Activated naive CD4-positive, alpha-beta T cell treated with anti-CD3 and anti-CD28 coated beads for 36 hours (primary cell): Measurements from ENCODE around the gene NINJ1. TPM values are rescaled to one million over a fixed set of nuclear protein-coding genes. Genes with fewer than 3 reads are reported as not detected.

Source experiments
- CTCF ChIA-PET: fragments of 350-600 bp; sonication (Branson Sonifier 250); formaldehyde crosslinking; loops from one replicate; lab custom pipeline; 2021; ENCODE audit warnings: antibody characterized with exemption; lab: Charles Lee
- DNase-seq: peaks from one replicate; pipeline ENCODE4 v3.0.0-alpha.2; 2020
- H3K27ac Mint-ChIP-seq: one replicate; pipeline ENCODE4 v1.8.0; 2021; ENCODE audit warnings: mild to moderate bottlenecking, mixed read lengths
- H3K27me3 Mint-ChIP-seq: one replicate; pipeline ENCODE4 v1.8.0; 2021; ENCODE audit warnings: low read depth, mixed read lengths
- H3K36me3 Mint-ChIP-seq: one replicate; pipeline ENCODE4 v1.8.0; 2021; ENCODE audit warnings: low read depth, mixed read lengths
- H3K4me1 Mint-ChIP-seq: one replicate; pipeline ENCODE4 v1.8.0; 2021; ENCODE audit warnings: low read depth, mixed read lengths
- H3K4me3 Mint-ChIP-seq: one replicate; pipeline ENCODE4 v1.8.0; 2021; ENCODE audit warnings: mild to moderate bottlenecking, moderate library complexity, mixed read lengths
- H3K9me3 Mint-ChIP-seq: one replicate; pipeline ENCODE4 v1.8.0; 2021; ENCODE audit warnings: mixed read lengths
- intact Hi-C: fragments of 100-400 bp; cut with micrococcal nuclease; formaldehyde crosslinking; loops from one replicate; pipeline ENCODE4 v1.15.1; 2023
- total RNA-seq, 2 experiments: library from RNA; stranded (reverse); gene quantifications; one replicate each; pipeline ENCODE4 v1.2.3, GENCODE V29; 2021

Gene NINJ1, protein sequence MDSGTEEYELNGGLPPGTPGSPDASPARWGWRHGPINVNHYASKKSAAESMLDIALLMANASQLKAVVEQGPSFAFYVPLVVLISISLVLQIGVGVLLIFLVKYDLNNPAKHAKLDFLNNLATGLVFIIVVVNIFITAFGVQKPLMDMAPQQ
- 10 to 100 TPM; 93.9 to 96.9 TPM for total RNA-seq

DNA sequence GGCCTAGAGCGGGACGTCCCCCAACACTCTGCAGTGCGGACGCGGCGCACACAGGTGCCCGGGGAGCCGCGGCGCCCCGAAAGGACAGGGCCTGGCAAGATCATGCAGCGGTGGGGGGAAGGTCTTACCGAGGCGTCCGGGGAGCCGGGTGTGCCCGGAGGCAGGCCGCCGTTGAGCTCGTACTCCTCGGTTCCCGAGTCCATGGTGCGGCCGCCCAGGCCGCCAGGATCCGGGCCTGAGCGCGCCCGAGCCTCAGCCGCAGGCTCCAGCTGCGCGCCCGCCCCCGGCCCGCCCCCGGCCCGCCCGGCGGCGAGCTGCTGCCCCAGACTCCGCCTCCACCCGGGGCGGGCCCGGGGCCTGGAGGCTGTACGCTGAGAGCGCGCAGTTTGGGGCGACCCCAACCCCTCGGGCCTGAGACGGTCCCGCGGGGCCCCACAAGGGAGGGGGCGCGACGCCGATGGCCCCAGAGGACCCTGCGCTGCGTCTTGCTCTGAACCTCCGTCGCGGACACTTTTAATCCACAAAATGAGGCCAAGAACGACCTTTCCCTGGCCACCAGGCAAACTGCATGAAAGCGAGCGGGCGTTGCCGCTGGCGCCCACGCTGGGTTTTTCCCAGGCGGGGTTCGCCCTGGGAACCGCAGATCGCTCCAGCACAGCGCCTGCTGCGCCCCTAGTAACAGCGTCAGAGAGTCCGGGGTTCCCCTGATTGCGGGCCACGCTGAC, at the start of gene NINJ1:
Gene NINJ1 (minus strand): TSS at position 237 of the 725 bp plus-strand sequence. CDS start 34 bp downstream, at position 203.
- peak within 1 kb of the TSS; percentile 94 for H3K4me3 Mint-ChIP-seq
- intact Hi-C loops: loop anchor here (1.0 to 5.0 kb wide), 5 partner anchors 12 to 1033 kb away; no protein-coding TSS in a partner anchor
- H3K4me1 Mint-ChIP-seq: peaks cover 67% of the 10 kb centered on the region
- H3K9me3 Mint-ChIP-seq: no peaks in the 10 kb centered on the region
- H3K27me3 Mint-ChIP-seq: no peaks in the 10 kb centered on the region
- CTCF ChIA-PET: interaction anchor here (0.6 to 2.3 kb wide), 6 partner anchors 11 to 131 kb away, joined by 3 to 7 read pairs (median 3); no protein-coding TSS in a partner anchor
- peaks cover 18% of the 10 kb centered on the region for H3K36me3 Mint-ChIP-seq
- peak within 1 kb of the TSS; percentile 91 for H3K27ac Mint-ChIP-seq
- DNase-seq: peak; percentile 96

DNA sequence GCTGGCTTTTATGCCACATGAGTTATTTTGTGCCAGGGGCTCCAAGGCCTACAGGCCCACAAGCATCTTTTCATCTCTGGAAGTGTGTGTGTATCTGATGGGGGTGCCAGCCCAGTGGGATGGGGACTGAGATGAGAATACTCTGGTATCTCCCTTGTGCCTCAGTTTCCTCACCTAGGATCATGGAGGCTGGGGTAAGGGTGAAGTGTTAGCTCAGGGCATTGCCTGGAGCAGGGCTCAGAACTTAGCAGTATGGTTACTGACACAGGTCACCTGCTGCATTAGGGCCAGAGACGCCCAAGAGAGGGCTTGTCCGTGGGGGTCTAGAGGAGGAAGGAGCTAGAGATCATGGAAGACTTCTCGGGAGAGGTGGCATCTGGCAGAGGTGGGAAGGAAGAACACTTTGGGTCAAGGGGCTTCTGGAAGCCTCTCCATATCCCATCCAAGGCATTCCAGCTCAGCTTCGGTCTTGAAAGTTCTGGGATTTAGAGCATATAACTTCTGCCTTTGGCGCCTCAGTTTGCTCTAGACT, 49.1 kb upstream of the NINJ1 start:
- intact Hi-C loops: no loop called here
- Mint-ChIP-seq H3K27ac (no peak overlapping the region), H3K27me3 (peaks cover 18% of the 10 kb centered on the region), H3K4me3 (peak overlapping the region; percentile 66), H3K9me3 (no peaks in the 10 kb centered on the region), H3K36me3 (no peaks in the 10 kb centered on the region), H3K4me1 (peaks cover 9% of the 10 kb centered on the region)
- CTCF ChIA-PET: interaction anchor here (0.9 kb wide), 1 partner anchor 72 kb away, joined by 3 read pairs; no protein-coding TSS in a partner anchor
- DNase-seq: no peak

DNA sequence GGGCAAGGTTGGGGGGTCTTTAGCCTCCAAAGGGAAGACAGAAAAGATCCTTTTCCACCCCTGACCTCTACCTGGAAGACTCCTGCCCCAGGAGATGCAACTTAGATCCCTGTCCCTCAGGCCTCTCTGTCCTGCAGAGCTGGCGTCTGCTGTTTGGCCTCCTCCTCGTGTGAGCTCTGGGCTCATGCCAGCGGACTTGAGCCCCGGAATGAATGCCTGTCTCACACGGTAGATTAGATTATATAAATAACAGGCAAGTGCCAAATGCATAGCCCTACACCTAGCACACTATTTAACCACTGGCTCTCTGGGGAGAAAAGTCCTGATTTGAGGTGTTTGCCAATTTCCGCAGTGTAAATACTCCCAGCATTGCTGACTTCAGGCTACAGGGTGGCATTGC, 48.5 kb upstream of the NINJ1 start:
- CTCF ChIA-PET: interaction anchor here (0.9 kb wide), 1 partner anchor 71 kb away, joined by 3 read pairs; no protein-coding TSS in a partner anchor

DNA sequence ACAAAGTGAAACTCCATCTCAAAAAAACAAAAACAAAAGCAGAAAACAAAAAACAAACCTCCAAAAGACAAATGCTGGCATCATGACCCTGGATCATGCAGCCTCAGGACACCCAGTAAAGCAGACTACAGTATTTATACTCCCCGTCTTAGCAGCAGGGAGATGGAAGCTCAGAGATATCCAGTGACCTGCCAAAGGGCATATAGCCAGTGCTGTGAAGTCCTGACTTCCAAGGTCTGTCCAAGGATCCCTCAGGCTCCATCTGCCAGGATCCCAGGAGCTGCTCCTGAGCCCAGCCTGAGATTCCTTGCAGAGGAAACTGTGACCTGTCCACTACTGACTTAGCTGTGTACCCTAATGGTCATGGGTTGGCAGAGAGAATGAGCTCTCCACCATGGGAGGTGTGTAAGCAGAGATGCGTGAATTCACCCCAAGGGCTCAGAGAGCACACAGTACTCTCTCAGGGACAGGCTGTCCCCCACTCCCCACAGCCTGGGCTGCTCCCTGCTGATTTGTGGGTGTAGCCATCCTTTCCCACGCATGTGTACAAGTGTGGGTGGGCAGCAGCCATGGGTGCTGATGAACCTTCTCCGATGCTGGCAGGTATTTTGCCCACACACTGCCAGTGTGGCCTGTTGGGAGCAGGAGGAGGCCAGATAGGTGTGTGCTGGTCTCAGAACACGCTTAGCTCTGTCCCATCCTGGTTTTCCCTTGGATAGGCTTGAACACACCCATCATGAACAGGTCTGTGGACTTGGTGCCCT, 47.8 kb upstream of the NINJ1 start:
- Mint-ChIP-seq H3K9me3 (no peaks in the 10 kb centered on the region), H3K4me1 (peaks cover 9% of the 10 kb centered on the region), H3K4me3 (no peak overlapping the region), H3K36me3 (no peaks in the 10 kb centered on the region), H3K27me3 (peaks cover 18% of the 10 kb centered on the region), H3K27ac (no peak overlapping the region)
- intact Hi-C loops: no loop called here
- CTCF ChIA-PET: no interaction called here
- DNase-seq: no peak

More for the DNA sequence above, 48.5 kb upstream of the NINJ1 start:
- Mint-ChIP-seq H3K27ac (no peak overlapping the region), H3K27me3 (peaks cover 18% of the 10 kb centered on the region), H3K4me1 (peaks cover 9% of the 10 kb centered on the region), H3K36me3 (no peaks in the 10 kb centered on the region), H3K4me3 (peak overlapping the region; percentile 66), H3K9me3 (no peaks in the 10 kb centered on the region)
- intact Hi-C loops: no loop called here
- no peak for DNase-seq

DNA sequence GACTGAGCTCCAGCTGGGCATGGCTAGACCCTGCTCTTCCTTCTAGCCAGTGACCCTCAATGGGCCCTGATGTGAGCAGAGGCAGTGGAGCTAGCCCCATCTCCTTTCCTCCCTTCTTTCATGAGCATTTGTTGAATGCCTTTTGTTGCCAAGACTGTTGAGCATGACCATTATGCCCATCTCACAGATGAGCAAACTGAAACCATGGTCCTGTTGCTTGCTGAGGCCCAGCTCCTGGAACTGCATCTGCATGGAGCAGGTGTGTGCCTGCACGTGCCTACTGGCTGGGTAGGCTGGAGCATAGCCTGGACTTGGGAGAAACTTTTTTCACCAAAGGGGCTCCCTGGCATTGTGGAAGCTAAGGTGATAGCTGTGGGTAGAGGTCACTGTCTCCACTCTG, 46.9 kb upstream of the NINJ1 start:
- Mint-ChIP-seq H3K9me3 (no peaks in the 10 kb centered on the region), H3K4me3 (no peak overlapping the region), H3K36me3 (no peaks in the 10 kb centered on the region), H3K27me3 (peaks cover 17% of the 10 kb centered on the region), H3K4me1 (peaks cover 9% of the 10 kb centered on the region), H3K27ac (no peak overlapping the region)
- DNase-seq: no peak
- intact Hi-C loops: no loop called here
- CTCF ChIA-PET: no interaction called here

DNA sequence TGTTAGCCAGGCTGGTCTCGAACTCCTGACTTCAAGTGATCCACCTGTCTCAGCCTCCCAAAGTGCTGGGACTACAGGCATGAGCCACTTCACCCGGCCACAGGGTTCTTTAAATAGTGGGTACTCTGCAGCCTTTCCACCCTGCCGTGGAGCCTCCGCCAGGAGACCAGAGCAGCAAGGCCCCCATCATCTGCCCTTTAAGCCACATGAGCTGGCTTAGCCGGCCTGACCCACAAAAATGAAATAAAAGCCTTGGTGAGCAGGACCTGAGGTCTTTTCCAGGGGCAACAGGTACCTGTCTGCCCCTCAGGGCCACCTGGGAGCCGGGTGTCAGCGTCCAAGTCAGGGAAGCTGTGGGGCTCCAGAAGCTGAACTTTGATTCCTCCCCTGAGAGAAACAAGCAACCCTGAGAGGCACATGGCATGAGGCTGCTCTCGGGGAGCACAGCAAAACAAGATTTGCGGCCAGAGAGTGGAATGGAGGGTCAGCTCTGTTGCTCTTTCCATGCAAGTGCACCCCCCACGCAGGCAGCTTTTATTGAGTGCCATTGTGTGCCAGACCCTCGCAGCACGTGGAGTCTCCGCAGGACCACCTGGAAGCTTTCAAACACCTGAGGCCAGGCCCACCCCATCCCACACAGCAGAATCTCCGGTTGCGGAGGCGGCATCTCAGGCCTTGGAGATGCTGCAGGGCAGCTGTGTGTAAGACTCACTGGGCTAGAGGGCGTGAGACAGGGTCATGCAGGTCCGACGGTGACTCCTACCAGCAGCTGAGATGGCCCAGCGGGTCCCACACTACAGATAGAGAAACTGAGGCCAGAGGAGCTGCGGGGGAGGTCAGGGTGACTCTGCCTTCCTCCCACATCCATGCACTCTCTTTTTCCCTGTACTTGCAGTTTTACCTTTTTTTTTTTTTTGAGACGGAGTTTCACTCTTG, 45.1 kb upstream of the NINJ1 start:
- intact Hi-C loops: no loop called here
- CTCF ChIA-PET: no interaction called here
- Mint-ChIP-seq H3K27me3 (peaks cover 13% of the 10 kb centered on the region), H3K9me3 (no peaks in the 10 kb centered on the region), H3K27ac (no peak overlapping the region), H3K36me3 (no peaks in the 10 kb centered on the region), H3K4me1 (peaks cover 9% of the 10 kb centered on the region), H3K4me3 (no peak overlapping the region)
- DNase-seq: no peak

DNA sequence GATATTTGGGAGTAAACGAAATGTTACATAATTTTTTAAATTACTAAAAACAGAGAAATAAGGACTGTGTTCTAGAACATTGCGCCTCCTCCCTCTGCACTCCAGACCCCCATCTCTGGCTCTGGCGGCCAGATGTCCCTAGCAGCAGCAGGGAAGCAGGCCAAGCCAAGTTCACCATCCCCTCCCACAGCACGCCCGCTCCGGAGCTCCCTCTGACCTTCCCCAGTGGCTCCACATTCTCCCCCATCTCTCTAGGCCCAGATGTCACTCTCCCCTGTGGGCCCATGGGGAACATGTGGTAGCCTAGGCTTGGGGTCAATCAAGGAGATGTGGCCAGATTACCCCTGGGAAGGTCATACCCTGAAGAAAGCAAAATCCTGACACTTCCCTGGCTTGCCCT, 43.6 kb upstream of the NINJ1 start:
- Mint-ChIP-seq H3K4me3 (no peak overlapping the region), H3K27ac (no peak overlapping the region), H3K27me3 (peaks cover 7% of the 10 kb centered on the region), H3K9me3 (no peaks in the 10 kb centered on the region), H3K4me1 (no peaks in the 10 kb centered on the region), H3K36me3 (no peaks in the 10 kb centered on the region)
- intact Hi-C loops: no loop called here
- CTCF ChIA-PET: no interaction called here
- DNase-seq: no peak

DNA sequence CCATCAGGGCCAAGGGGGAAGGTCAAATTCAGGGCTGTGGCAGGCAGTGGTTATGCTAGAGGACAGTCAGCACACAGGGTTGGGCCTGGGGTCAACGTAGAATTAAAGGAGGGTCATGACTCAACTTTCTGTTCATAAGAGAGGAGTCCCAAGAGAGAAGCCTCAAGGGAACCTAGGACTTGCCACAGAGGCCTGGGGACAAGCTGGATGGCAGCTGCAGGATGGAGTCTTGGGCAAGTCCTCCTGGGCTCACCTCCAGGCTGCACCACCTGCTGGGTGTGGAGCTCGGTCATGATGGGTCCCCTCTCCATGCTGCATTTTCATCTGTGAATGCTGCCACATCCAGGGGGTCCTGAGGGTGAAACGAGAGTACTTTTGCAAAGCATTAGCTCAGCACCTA, 40.9 kb upstream of the NINJ1 start:
- CTCF ChIA-PET: interaction anchor here (0.7 kb wide), 1 partner anchor 139 kb away, joined by 3 read pairs; no protein-coding TSS in a partner anchor
- H3K27me3 Mint-ChIP-seq: peaks cover under 1% of the 10 kb centered on the region
- no peaks in the 10 kb centered on the region for H3K4me1 Mint-ChIP-seq
- DNase-seq: no peak
- H3K4me3 Mint-ChIP-seq: no peak overlapping the region
- no peak overlapping the region for H3K27ac Mint-ChIP-seq
- intact Hi-C loops: no loop called here
- H3K9me3 Mint-ChIP-seq: no peaks in the 10 kb centered on the region
- no peaks in the 10 kb centered on the region for H3K36me3 Mint-ChIP-seq

DNA sequence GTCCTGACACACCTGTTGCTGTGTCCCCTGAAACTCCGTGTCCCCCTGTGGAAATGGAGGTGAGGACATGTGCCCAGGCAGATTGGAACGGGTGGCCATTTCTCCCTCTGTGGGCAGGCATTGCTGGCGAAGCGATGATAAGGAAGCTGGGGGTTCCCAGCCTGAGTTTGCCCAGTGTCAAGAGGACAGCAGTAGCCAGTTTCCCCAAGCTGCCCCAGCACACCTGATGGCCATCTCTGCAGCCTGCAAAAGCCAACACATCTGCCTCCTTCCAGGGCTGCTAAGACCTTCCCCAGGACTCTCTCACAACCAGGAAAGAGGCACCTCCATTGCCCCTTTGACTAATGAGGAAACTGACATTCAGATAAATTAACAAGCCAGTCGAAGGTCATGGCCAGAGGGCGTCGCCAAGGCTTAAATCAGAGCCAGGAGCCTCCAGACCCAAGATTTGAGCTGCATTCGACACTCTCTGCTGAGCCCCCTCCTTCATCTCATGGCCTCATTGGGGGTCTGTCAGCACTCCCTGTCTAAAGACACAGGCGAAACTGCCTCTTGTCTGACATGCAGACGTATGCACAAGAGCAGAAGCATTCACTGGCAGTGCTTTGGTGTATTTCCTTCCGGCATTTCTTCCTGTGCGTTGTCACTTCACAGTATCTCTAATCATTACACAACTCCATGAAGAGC, 39.5 kb upstream of the NINJ1 start:
- intact Hi-C loops: no loop called here
- no peaks in the 10 kb centered on the region for H3K4me1 Mint-ChIP-seq
- H3K9me3 Mint-ChIP-seq: no peaks in the 10 kb centered on the region
- H3K27me3 Mint-ChIP-seq: no peaks in the 10 kb centered on the region
- CTCF ChIA-PET: interaction anchor here (1.1 kb wide), 1 partner anchor 129 kb away, joined by 3 read pairs; no protein-coding TSS in a partner anchor
- no peak for DNase-seq
- H3K27ac Mint-ChIP-seq: no peak overlapping the region
- no peak overlapping the region for H3K4me3 Mint-ChIP-seq
- H3K36me3 Mint-ChIP-seq: no peaks in the 10 kb centered on the region

DNA sequence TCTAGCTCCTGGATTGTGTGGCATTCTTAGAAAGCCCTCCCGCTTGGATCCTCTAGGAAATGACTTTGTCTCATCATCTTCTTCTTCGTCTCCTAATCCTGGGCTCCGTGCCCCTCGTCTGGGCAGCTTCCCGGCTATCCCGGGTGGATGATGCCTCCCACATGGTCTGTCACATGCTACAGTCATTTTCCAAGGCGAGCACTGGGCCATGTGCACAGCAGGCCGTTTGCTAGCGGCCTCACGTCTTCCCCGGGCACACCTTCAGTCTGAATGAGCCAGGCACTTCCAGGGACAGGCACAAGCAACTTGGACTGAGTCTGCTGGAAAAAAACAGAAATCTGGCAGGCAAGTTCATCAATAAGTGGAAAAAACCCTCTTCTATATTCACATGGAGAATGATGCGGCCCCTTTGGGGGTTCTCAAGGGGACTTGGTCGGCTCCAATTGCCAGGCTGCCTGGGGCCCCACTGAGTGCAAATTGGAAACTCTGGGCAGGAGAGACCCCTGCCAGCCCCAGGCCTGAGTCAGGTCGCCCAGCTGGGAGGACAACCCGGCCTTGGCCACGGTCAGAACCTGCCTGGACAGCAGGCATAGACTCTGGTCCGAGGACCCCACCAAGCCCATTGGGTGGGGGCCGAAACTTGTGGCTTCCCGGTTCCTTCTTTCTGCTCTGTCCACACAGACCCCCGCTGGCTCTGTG, 38.8 kb upstream of the NINJ1 start:
- H3K27me3 Mint-ChIP-seq: no peaks in the 10 kb centered on the region
- intact Hi-C loops: no loop called here
- H3K4me1 Mint-ChIP-seq: no peaks in the 10 kb centered on the region
- H3K4me3 Mint-ChIP-seq: no peak overlapping the region
- CTCF ChIA-PET: interaction anchor here (0.6 to 1.1 kb wide), 2 partner anchors 130 to 463 kb away, joined by 3 read pairs; no protein-coding TSS in a partner anchor
- no peaks in the 10 kb centered on the region for H3K36me3 Mint-ChIP-seq
- no peaks in the 10 kb centered on the region for H3K9me3 Mint-ChIP-seq
- no peak for DNase-seq
- H3K27ac Mint-ChIP-seq: no peak overlapping the region
